ENCODE data around the gene KMT5C. TPM values are rescaled to one million over a fixed set of nuclear protein-coding genes. Genes with fewer than 3 reads are reported as not detected.

The KMT5C gene
- total and polyA plus RNA-seq, 10 of the 15 experiments (the other 5 are each of a cell fraction or from before 2014, with no cell fraction given) = 0.20 to 15.8 (median 4.3) TPM; not detected in 1

DNA sequence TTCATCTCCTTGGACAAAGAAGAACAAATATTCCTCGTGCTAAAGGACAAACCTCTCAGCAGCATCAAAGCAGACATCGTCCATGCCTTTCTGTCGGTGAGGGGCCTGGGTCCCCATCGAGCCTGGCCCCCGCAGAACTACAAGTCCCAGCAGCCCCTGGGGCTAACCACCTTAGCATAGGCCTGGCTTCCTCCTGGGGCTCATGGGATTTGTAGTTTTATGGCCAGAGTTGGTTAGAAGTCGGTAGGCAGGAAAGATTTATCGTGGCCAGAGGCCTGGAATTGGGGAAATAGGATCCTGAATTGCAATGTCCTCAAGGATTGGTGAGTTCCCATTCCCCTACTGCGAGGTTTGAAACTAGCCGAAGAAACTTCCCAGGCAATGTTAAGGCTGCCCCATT, 34.2 kb upstream of the KMT5C start (continued):
- peak; percentile 95 for TF ChIP-seq HCFC1 (IDR thresholded peaks at IDR 0.05; ENCODE audit: low read length)

DNA sequence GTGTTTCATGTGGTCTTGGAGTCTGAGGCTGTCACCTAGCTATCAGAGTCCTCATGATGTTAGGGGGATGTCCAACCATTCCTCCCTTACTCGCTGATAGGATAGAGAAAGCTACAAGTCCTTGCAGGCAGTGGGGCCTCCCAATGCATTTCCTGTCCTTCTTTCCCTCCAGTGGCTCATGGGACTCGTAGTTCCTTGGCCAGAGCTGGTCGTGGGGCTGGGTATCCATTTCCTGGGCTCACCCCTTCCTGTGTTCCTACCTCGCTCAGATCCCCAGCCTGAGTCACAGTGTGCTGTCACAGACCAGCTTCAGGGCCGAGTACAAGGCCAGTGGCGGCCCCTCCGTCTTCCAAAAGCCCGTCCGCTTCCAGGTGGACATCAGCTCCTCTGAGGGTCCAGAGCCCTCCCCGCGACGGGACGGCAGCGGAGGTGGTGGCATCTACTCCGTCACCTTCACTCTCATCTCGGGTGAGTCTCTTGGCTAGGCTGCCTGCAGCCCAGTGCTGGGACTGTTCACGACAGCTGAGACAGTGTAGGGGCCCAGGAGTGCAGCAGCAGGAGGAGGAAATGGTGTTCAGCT, 33.6 kb upstream of the KMT5C start:
- Histone ChIP-seq H2AFZ (ENCODE audit: control insufficient read depth, low read depth, low read length) (no peak overlapping the region), H3K4me3 (no peak overlapping the region), H3K4me2 (ENCODE audit: control insufficient read depth, insufficient read depth) (no peak overlapping the region), H3K9me3 (replicated peaks; ENCODE audit: control insufficient read depth, insufficient read depth, low read length) (no peaks in the 10 kb centered on the region), H3K27ac (ENCODE audit: control insufficient read depth, insufficient read depth) (no peak overlapping the region), H3K27me3 (replicated peaks in 1 of 2; ENCODE audit: control insufficient read depth in 2 of 2, insufficient read depth in 2 of 2, low read length in 1 of 2) (no peaks in the 10 kb centered on the region), H3K79me2 (ENCODE audit: control insufficient read depth, insufficient read depth, low read length) (no peaks in the 10 kb centered on the region), H3K4me1 (ENCODE audit: control insufficient read depth, insufficient read depth, low read length) (peaks cover 3% of the 10 kb centered on the region; the same call in 1 of the 2 replicates), H4K20me1 (ENCODE audit: control insufficient read depth, insufficient read depth) (no peaks in the 10 kb centered on the region; the same call in 1 of the 2 replicates), H3K36me3 (ENCODE audit: control insufficient read depth in 2 of 2, insufficient read depth in 2 of 2, low read length in 1 of 2) (no peaks in the 10 kb centered on the region), H3K9ac (ENCODE audit: control insufficient read depth, insufficient read depth, low read length) (no peak overlapping the region)
- POLR2A ChIA-PET = no interaction called here
- no peak for FAIRE-seq
- intact Hi-C loops (cut with micrococcal nuclease; ENCODE audit: unreplicated experiment) (no loop called here), in situ Hi-C loops (cut with MboI) (no loop called here)
- no peak for DNase-seq (ENCODE audit: low read depth, low spot score)
- RAD21 ChIA-PET (ENCODE audit: unreplicated experiment) = no interaction called here
- TF ChIP-seq ZSCAN29 (IDR thresholded peaks at IDR 0.05) (no peak), SIX5 (IDR thresholded peaks at IDR 0.05; ENCODE audit: low read depth, low read length, severe bottlenecking) (peak; percentile 41)
- ATAC-seq = no peak
- SMC1A ChIA-PET (ENCODE audit: uncharacterized antibody, unreplicated experiment) = no interaction called here
- CTCF ChIA-PET = no interaction called here
- no TSS peak for BruUV-seq (replicated peaks)
- 46% methylated on average over 17 of the region's 17 CpGs for WGBS (ENCODE audit: insufficient coverage, insufficient replicate concordance, low lambda C conversion rate, missing lambda C conversion rate)

- Histone ChIP-seq H3K4me2 (ENCODE audit: control insufficient read depth, insufficient read depth) (no peak overlapping the region), H4K20me1 (ENCODE audit: control insufficient read depth, insufficient read depth) (no peaks in the 10 kb centered on the region; the same call in 1 of the 2 replicates), H3K4me3 (no peak overlapping the region), H2AFZ (ENCODE audit: control insufficient read depth, low read depth, low read length) (no peak overlapping the region), H3K79me2 (ENCODE audit: control insufficient read depth, insufficient read depth, low read length) (no peaks in the 10 kb centered on the region), H3K36me3 (ENCODE audit: control insufficient read depth in 2 of 2, insufficient read depth in 2 of 2, low read length in 1 of 2) (no peaks in the 10 kb centered on the region), H3K9me3 (replicated peaks; ENCODE audit: control insufficient read depth, insufficient read depth, low read length) (no peaks in the 10 kb centered on the region), H3K27me3 (replicated peaks in 1 of 2; ENCODE audit: control insufficient read depth in 2 of 2, insufficient read depth in 2 of 2, low read length in 1 of 2) (no peaks in the 10 kb centered on the region), H3K4me1 (ENCODE audit: control insufficient read depth, insufficient read depth, low read length) (no peaks in the 10 kb centered on the region), H3K27ac (ENCODE audit: control insufficient read depth, insufficient read depth) (no peak overlapping the region), H3K9ac (ENCODE audit: control insufficient read depth, insufficient read depth, low read length) (no peak overlapping the region)
- CTCF ChIA-PET = no interaction called here
- POLR2A ChIA-PET = no interaction called here
- in situ Hi-C loops (cut with MboI) (no loop called here), intact Hi-C loops (cut with micrococcal nuclease; ENCODE audit: unreplicated experiment) (no loop called here)
- no peak for ATAC-seq
- RAD21 ChIA-PET (ENCODE audit: unreplicated experiment) = no interaction called here
- BruUV-seq (replicated peaks) = no TSS peak
- SMC1A ChIA-PET (ENCODE audit: uncharacterized antibody, unreplicated experiment) = no interaction called here
- FAIRE-seq = no peak
- no peak for DNase-seq (ENCODE audit: low read depth, low spot score)
- 58% methylated on average over 3 of the region's 3 CpGs for WGBS (ENCODE audit: insufficient coverage, insufficient replicate concordance, low lambda C conversion rate, missing lambda C conversion rate)
- TF ChIP-seq SIX5 (IDR thresholded peaks at IDR 0.05; ENCODE audit: low read depth, low read length, severe bottlenecking) = no peak
- TF ChIP-seq, protein P1, sequence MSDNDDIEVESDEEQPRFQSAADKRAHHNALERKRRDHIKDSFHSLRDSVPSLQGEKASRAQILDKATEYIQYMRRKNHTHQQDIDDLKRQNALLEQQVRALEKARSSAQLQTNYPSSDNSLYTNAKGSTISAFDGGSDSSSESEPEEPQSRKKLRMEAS (IDR thresholded peaks at IDR 0.05; ENCODE audit: low read depth, low read length) = no peak
- TF ChIP-seq IKZF1 (conservative IDR thresholded peaks at IDR 0.05) = no peak
- TF ChIP-seq SUPT20H (IDR thresholded peaks at IDR 0.05; ENCODE audit: borderline replicate concordance, control insufficient read depth, low read depth, low read length) = no peak
- no peak for TF ChIP-seq KLF5 (IDR thresholded peaks at IDR 0.05; ENCODE audit: partially characterized antibody)
- no peak for TF ChIP-seq MLLT1 (IDR thresholded peaks at IDR 0.05)
- TF ChIP-seq GABPA (IDR thresholded peaks at IDR 0.05; ENCODE audit: low read depth) = no peak
- no peak for TF ChIP-seq E2F4 (IDR thresholded peaks at IDR 0.05; ENCODE audit: low read depth, low read length)
- TF ChIP-seq JUNB (IDR thresholded peaks at IDR 0.05) = no peak
- TF ChIP-seq CHD1 (IDR thresholded peaks at IDR 0.05; ENCODE audit: low read depth, low read length) = no peak
- TF ChIP-seq YBX1 (IDR thresholded peaks at IDR 0.05) = no peak
- TF ChIP-seq MEF2B (IDR thresholded peaks at IDR 0.05; ENCODE audit: partially characterized antibody, poor library complexity, severe bottlenecking) = no peak
Observed at GRCh38 chr19:55306712-55307111, 33.0 kb upstream of the KMT5C start.
